GM10266 (cell line): ENCODE results near the gene ADCK1.
"Not testable (repeated sequence)": the region's sequence is repeated elsewhere in the genome, so short reads cannot be mapped to it uniquely, and the experiment has no call there.

Experiments used
- DNase-seq: peaks from one replicate; pipeline ENCODE4 v3.0.0; 2012; ENCODE audit errors: extremely low spot score
- CTCF ChIP-seq: IDR thresholded peaks from 2 replicates; pipeline ENCODE4 v1.5.1; 2012; ENCODE audit warnings: mild to moderate bottlenecking, low read depth; ENCODE audit not compliant: control insufficient read depth, insufficient read depth; ENCODE audit errors: missing control alignments

ADCK1 gene

DNA sequence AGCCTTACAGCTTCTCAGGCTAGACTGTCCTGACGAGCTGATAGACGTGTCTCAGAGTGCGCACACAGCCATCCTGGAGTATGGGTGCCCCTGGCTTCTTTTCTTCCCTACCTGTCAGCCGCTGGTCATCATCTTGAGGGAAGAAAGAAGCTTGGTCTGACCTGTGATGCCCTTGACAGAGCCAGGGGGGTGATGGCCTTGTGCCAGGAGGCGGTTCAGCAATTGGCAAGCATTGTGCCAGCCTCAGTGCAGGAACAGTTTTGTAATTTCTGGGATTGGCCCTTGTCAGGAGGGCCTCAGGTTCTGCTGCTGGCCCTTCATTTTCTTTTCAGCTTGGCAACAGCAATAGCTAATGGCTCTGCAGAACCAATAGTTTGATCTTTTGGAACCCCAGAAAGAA lies 80.1 kb downstream of the ADCK1 start:
- no peak for DNase-seq
- no peak for TF ChIP-seq CTCF

DNA sequence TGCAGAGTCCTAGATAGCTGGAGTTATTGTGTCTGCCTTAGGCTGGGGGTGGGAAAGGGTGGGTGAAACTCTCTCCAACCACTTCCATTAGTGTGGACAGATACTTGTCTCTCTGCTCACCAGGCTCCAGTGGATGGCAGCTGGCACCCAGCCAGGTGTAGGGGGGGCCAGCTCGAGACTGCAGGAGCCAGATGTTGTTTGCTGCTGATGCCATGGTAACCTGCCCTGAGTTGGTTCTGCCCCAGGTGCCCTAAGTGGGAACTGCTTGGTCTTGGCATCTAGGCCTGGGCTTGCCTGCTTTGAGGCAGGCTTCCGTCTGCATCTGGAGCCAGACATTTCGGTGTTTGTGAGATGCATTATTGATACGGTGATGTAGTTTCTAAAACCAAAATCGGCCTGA lies 82.2 kb downstream of the ADCK1 start:
- DNase-seq = no peak

DNA sequence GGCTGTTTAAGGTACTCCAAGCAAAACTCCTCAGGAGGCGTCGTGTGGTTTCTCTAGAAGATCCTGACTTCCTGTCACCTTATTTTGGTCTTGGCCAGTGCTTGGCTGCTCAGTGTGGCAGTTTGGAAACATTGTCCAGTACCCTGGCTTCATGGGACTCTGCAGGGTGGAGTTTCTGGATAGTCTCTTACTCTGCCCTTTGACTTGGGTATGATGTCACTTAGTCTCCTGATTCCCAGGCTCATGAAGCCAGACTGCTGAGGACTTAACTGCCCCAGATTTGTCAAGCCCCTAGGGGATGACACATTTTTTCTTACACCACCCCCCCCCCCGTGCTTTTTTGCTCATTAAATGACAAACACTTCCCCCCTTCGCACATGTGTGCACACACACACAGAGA lies 82.7 kb downstream of the ADCK1 start:
- no peak for TF ChIP-seq CTCF
- no peak for DNase-seq

More for the DNA sequence above, 82.2 kb downstream of the ADCK1 start:
- no peak for TF ChIP-seq CTCF

- no peak for TF ChIP-seq CTCF
- DNase-seq = no peak
Measured at GRCh38 chr14:77883131-77883846, 83.4 kb downstream of the ADCK1 start.

GRCh38 chr14:77883847-77884238 lies 83.9 kb downstream of the ADCK1 start:
- no peak for DNase-seq
- no peak for TF ChIP-seq CTCF

DNA sequence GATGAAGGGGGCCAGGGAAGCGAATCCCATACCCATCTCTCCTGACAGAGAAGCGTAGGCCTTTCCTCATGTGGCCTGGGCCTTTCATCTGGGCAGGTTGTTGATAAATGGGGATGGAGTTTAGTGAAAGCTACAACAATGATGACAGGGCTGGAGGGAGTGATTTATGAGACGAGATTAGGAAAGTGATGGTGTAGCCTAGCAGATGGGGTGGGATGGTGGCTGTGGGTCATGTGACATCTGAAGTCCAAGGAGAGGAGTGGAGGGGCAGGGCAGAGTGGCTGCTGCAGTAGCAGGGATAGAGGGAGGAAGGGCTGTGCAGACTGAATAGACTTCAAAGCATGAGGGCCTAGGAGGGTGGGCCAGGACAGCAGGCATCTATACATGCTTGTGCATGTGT lies 85.5 kb downstream of the ADCK1 start:
- TF ChIP-seq CTCF = no peak
- no peak for DNase-seq

GRCh38 chr14:77886010-77886409 lies 86.1 kb downstream of the ADCK1 start:
- DNase-seq = no peak
- TF ChIP-seq CTCF = no peak

DNA sequence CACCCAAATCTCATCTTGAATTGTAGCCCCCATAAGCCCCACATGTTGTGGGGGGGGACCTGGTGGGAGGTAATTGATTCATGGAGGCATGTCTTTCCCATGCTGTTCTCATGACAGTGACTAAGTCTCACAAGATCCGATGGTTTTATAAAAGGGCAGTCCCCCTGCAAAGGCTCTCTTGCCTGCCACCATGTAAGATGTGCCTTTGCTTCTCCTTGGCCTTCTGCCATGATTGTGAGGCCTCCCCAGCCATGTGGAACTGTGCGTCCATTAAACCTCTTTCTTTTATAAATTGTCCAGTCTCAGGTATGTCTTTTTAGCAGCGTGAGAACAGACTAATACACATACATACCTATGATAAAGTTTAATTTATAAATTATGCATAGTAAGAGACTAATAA lies 89.0 kb downstream of the ADCK1 start:
- not testable (repeated sequence) for DNase-seq
